DMS153 treated with DMSO at 0.1 percent for 48 hours (cell line): ENCODE data around the gene NPHP4.

Experiments
- DNase-seq: peaks from one replicate; lab custom pipeline; 2025; ENCODE audit not compliant: unreplicated experiment; lab: John Stamatoyannopoulos, UW

The NPHP4 gene

GRCh38 chr1:5882367-5883128 is 109.7 kb downstream of the NPHP4 start:
- DNase-seq, result no peak

- no peak for DNase-seq
These were observed 110.6 kb downstream of the NPHP4 start for GRCh38 chr1:5881526-5882222.

- DNase-seq, result no peak
These were observed 111.4 kb downstream of the NPHP4 start for GRCh38 chr1:5880630-5881405.

GRCh38 chr1:5879421-5879820 is 112.8 kb downstream of the NPHP4 start:
- no peak for DNase-seq

GRCh38 chr1:5878971-5879370 is 113.3 kb downstream of the NPHP4 start:
- DNase-seq, result no peak

- no peak for DNase-seq
These were observed 114.3 kb downstream of the NPHP4 start for GRCh38 chr1:5877683-5878530.

- DNase-seq, result no peak
These were observed 115.2 kb downstream of the NPHP4 start for GRCh38 chr1:5877001-5877400.

- no peak for DNase-seq
These were observed 116.1 kb downstream of the NPHP4 start for GRCh38 chr1:5876094-5876650.

- DNase-seq, result no peak
These were observed 116.8 kb downstream of the NPHP4 start for GRCh38 chr1:5875345-5875910.

GRCh38 chr1:5874416-5875110 is 117.7 kb downstream of the NPHP4 start:
- DNase-seq, result no peak

GRCh38 chr1:5873556-5873955 is 118.7 kb downstream of the NPHP4 start:
- no peak for DNase-seq

GRCh38 chr1:5872886-5873285 is 119.3 kb downstream of the NPHP4 start:
- DNase-seq, result no peak

- no peak for DNase-seq
These were observed 123.2 kb downstream of the NPHP4 start for GRCh38 chr1:5868931-5869500.

- DNase-seq, result no peak
These were observed 126.5 kb downstream of the NPHP4 start for GRCh38 chr1:5865774-5866173.

GRCh38 chr1:5865056-5865455 is 127.2 kb downstream of the NPHP4 start:
- DNase-seq, result no peak

- DNase-seq, result no peak
These were observed 128.0 kb downstream of the NPHP4 start for GRCh38 chr1:5864256-5864655.

GRCh38 chr1:5863238-5863637 is 129.0 kb downstream of the NPHP4 start:
- DNase-seq, result no peak

GRCh38 chr1:5861871-5862825 is 130.1 kb downstream of the NPHP4 start:
- DNase-seq, result no peak
